Upper lobe of left lung (tissue), 6 donors: ENCODE measurements around the gene TSHZ2. TPM values are rescaled to one million over a fixed set of nuclear protein-coding genes. Genes with fewer than 3 reads are reported as not detected.
A peak's percentile ranks its signal among the peaks of the same experiment; 100 is the strongest.

Experiments used
- ATAC-seq, 2 donors: fragments of 200-7000 bp; cut with Tn5 transposase; one replicate each; pipeline ENCODE4 v1.9.1; 2022; ENCODE audit warnings: mild to moderate bottlenecking in 2 of 2, moderate library complexity in 2 of 2; ENCODE audit not compliant: low FRiP score in 2 of 2
- DNase-seq, 2 donors: peaks; one replicate each; pipeline ENCODE4 v3.0.0-alpha.2; 2019 to 2020
- H3K27ac ChIP-seq, 4 donors: fragments of 200-600 bp; sonication (generic); one replicate each; pipeline ENCODE4 v1.5.1; 2016 to 2019
- H3K27me3 ChIP-seq, 4 donors: fragments of 200-600 bp; sonication (generic); one replicate each; pipeline ENCODE4 v1.5.1; 2017 to 2019
- H3K36me3 ChIP-seq, 4 donors: fragments of 200-600 bp; sonication (generic); one replicate each; pipeline ENCODE4 v1.5.1; 2016 to 2019
- H3K4me1 ChIP-seq, 4 donors: fragments of 200-600 bp; sonication (generic); one replicate each; pipeline ENCODE4 v1.5.1; 2018 to 2019
- H3K4me3 ChIP-seq, 4 donors: fragments of 200-600 bp; sonication (generic); one replicate each; pipeline ENCODE4 v1.5.1; 2017 to 2019; ENCODE audit warnings: mild to moderate bottlenecking in 2 of 4, moderate library complexity in 1 of 4
- H3K9me3 ChIP-seq, 4 donors: fragments of 200-600 bp; sonication (generic); one replicate each; pipeline ENCODE4 v1.5.1; 2018 to 2019
- EP300 ChIP-seq, 4 donors: sonication (generic); formaldehyde crosslinking; IDR thresholded peaks; one replicate each; pipeline ENCODE4 v1.5.1; 2017; ENCODE audit warnings: antibody characterized with exemption in 4 of 4, control low read depth in 2 of 4
- POLR2A ChIP-seq, 4 donors: fragments of 450-650 bp; IDR thresholded peaks; one replicate each; pipeline ENCODE4 v1.5.1; 2016 to 2017; ENCODE audit warnings: antibody characterized with exemption in 4 of 4, mild to moderate bottlenecking in 2 of 4
- POLR2AphosphoS5 ChIP-seq, 2 donors: sonication (generic); formaldehyde crosslinking; IDR thresholded peaks; one replicate each; pipeline ENCODE4 v1.5.1; 2017; ENCODE audit warnings: antibody characterized with exemption in 2 of 2
- WGBS, 2 donors: methylation state at CpG; one replicate each; pipeline ENCODE4 v1.1.5; 2017 to 2018; 5-methylcytosine and 5-hydroxymethylcytosine counted together
- total RNA-seq, 6 donors: library from RNA; depleted of rRNA in 4 of 6; stranded (reverse); fragments of >200 nt in 4 of 6; gene quantifications; one replicate each; pipeline versions ENCODE4 v1.1.0 to v1.2.1, GENCODE V29; 2016 to 2021
- TF ChIP-seq, protein P1 (sequence below), 6 experiments: fragments of 450-650 bp in 4 of 6; fragments of 200-600 bp in 2 of 6; sonication (generic) in 2 of 6; IDR thresholded peaks; one replicate each; pipeline ENCODE4 v1.5.1; 2016 to 2019; ENCODE audit warnings: antibody characterized with exemption in 6 of 6
- donor health status: DM: no; HTN: no; CAD: no; lungs with moderate emphysema.
- donor health status: DM: no; HTN: yes; CAD: no; lungs with severe emphysema.

Gene TSHZ2
- total RNA-seq, 6 donors from 2014 or later: 1.8 to 10.0 (median 3.2) TPM

- Histone ChIP-seq H3K27ac (no peak overlapping the region), H3K9me3 (no peaks in the 10 kb centered on the region), H3K4me1 (no peaks in the 10 kb centered on the region), H3K36me3 (no peaks in the 10 kb centered on the region), H3K4me3 (no peak overlapping the region), H3K27me3 (no peaks in the 10 kb centered on the region)
- TF ChIP-seq POLR2A (IDR thresholded peaks at IDR 0.05) (no peak), POLR2AphosphoS5 (IDR thresholded peaks at IDR 0.05) (no peak)
- WGBS, 2 donors: 95% methylated on average over 5 of the region's 5 CpGs
- DNase-seq (no peak), ATAC-seq (no peak)
Measured at GRCh38 chr20:53489528-53489927, 517.4 kb downstream of the TSHZ2 start.

GRCh38 chr20:53490620-53491019 is 518.5 kb downstream of the TSHZ2 start:
- no peaks in the 10 kb centered on the region for H3K36me3 ChIP-seq
- no peak for TF ChIP-seq POLR2A (IDR thresholded peaks at IDR 0.05)
- no peak for TF ChIP-seq POLR2AphosphoS5 (IDR thresholded peaks at IDR 0.05)
- TF ChIP-seq EP300 (IDR thresholded peaks at IDR 0.05): no peak
- TF ChIP-seq, protein P1, sequence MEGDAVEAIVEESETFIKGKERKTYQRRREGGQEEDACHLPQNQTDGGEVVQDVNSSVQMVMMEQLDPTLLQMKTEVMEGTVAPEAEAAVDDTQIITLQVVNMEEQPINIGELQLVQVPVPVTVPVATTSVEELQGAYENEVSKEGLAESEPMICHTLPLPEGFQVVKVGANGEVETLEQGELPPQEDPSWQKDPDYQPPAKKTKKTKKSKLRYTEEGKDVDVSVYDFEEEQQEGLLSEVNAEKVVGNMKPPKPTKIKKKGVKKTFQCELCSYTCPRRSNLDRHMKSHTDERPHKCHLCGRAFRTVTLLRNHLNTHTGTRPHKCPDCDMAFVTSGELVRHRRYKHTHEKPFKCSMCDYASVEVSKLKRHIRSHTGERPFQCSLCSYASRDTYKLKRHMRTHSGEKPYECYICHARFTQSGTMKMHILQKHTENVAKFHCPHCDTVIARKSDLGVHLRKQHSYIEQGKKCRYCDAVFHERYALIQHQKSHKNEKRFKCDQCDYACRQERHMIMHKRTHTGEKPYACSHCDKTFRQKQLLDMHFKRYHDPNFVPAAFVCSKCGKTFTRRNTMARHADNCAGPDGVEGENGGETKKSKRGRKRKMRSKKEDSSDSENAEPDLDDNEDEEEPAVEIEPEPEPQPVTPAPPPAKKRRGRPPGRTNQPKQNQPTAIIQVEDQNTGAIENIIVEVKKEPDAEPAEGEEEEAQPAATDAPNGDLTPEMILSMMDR (IDR thresholded peaks at IDR 0.05): no peak
- H3K9me3 ChIP-seq: no peaks in the 10 kb centered on the region
- H3K27me3 ChIP-seq: no peaks in the 10 kb centered on the region
- ATAC-seq (no peak), DNase-seq (no peak)
- no peak overlapping the region for H3K4me3 ChIP-seq
- 88 to 95% methylated on average over 3 of the region's 3 CpGs for WGBS, 2 donors
- no peaks in the 10 kb centered on the region for H3K4me1 ChIP-seq
- H3K27ac ChIP-seq: no peak overlapping the region

- Histone ChIP-seq H3K9me3 (no peaks in the 10 kb centered on the region), H3K36me3 (no peaks in the 10 kb centered on the region), H3K4me3 (no peak overlapping the region), H3K4me1 (no peaks in the 10 kb centered on the region), H3K27ac (no peak overlapping the region), H3K27me3 (no peaks in the 10 kb centered on the region)
- DNase-seq (no peak), ATAC-seq (no peak)
- WGBS, 2 donors: 92% methylated on average over 5 of the region's 5 CpGs
- TF ChIP-seq EP300 (IDR thresholded peaks at IDR 0.05) (no peak), POLR2AphosphoS5 (IDR thresholded peaks at IDR 0.05) (no peak), POLR2A (IDR thresholded peaks at IDR 0.05) (no peak)
- TF ChIP-seq, protein P1 (IDR thresholded peaks at IDR 0.05): no peak
Measured at GRCh38 chr20:53491462-53491861, 519.3 kb downstream of the TSHZ2 start.

DNA sequence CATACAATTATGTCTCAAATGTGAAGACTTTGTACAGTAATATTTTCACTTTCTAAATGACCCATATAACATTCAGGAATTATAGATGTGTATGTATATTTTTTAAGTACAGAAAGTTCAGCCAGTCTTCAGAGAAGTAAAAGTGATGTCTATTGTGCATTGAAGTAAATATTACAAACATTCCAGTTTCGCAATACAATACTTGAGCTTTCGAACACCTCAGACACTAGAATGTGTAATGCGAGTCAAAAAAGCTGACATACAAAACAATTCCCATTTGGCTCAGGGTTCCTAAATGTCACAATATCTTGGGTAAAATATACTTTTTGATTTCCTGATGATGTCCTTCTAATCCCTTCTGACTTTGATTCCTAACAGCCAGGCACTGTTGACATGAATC is 520.1 kb downstream of the TSHZ2 start:
- H3K36me3 ChIP-seq: no peaks in the 10 kb centered on the region
- H3K4me1 ChIP-seq: no peaks in the 10 kb centered on the region
- H3K27me3 ChIP-seq: no peaks in the 10 kb centered on the region
- TF ChIP-seq POLR2AphosphoS5 (IDR thresholded peaks at IDR 0.05) (no peak), POLR2A (IDR thresholded peaks at IDR 0.05) (no peak), EP300 (IDR thresholded peaks at IDR 0.05) (no peak)
- TF ChIP-seq, protein P1 (IDR thresholded peaks at IDR 0.05): no peak
- H3K27ac ChIP-seq: no peak overlapping the region
- no peak overlapping the region for H3K4me3 ChIP-seq
- DNase-seq (no peak), ATAC-seq (no peak)
- 54 to 63% methylated on average over 3 of the region's 3 CpGs for WGBS, 2 donors
- no peaks in the 10 kb centered on the region for H3K9me3 ChIP-seq

GRCh38 chr20:53493311-53493857 is 521.2 kb downstream of the TSHZ2 start:
- Histone ChIP-seq H3K4me3 (no peak overlapping the region), H3K36me3 (no peaks in the 10 kb centered on the region), H3K27ac (no peak overlapping the region), H3K9me3 (no peaks in the 10 kb centered on the region), H3K4me1 (no peaks in the 10 kb centered on the region), H3K27me3 (no peaks in the 10 kb centered on the region)
- ATAC-seq (peak in 1 of 2 donors; percentile 65), DNase-seq (no peak)
- WGBS, 2 donors: 71 to 83% methylated on average over 4 of the region's 4 CpGs
- TF ChIP-seq POLR2A (IDR thresholded peaks at IDR 0.05) (no peak), EP300 (IDR thresholded peaks at IDR 0.05) (no peak), POLR2AphosphoS5 (IDR thresholded peaks at IDR 0.05) (no peak)
- TF ChIP-seq, protein P1 (IDR thresholded peaks at IDR 0.05): no peak
